NCI-H524 treated with DMSO at 0.1 percent for 48 hours (cell line): Measurements from ENCODE around the gene BTRC.

Source experiments
- DNase-seq: peaks from one replicate; lab custom pipeline; 2025; lab: John Stamatoyannopoulos, UW

Gene BTRC

DNA sequence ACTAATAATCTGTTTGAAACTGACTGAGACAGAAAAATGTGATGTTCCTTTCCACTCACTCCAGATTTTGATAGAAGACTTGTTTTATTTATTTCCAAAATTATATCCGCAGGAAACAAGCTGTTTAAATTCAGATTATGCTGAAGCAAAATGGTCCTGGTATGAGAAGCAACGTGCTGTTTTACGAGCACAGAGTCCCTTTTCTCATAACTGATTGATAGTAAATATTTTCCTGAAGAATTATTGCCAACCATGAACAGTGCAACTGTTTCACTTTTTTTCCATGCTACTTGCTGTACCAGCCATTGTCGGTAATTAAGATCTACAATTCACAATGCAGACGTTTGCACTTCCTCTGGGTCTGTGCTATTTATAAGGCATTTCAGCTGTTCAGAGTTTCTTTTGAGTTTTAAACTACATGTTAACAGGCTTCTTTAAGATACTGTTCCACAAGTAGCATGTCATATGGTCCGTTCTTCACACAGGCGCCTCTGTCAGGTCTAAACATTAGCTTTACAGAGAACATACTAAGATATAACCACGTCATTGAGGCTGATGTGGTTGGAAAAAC, 130.3 kb downstream of the BTRC start:
- DNase-seq = no peak

DNA sequence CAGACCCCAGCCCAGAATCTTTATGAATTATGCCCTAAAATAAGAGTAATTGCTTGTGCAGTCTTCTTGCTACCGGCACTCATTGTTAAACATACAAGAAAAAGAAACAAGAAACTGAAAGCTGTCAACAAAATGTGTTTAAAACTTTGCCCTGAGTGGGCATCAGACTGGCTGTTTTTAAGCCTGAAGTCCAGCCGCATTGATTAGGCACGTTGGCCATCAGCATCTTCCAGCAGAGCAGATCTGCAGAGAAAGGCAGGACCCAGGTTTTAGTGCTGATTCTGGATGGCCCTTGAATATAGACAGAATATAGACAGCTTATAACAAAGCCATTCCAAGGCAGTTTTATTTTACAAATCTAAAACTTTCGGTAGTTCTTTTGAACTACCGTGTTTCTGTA, 131.2 kb downstream of the BTRC start:
- no peak for DNase-seq

DNA sequence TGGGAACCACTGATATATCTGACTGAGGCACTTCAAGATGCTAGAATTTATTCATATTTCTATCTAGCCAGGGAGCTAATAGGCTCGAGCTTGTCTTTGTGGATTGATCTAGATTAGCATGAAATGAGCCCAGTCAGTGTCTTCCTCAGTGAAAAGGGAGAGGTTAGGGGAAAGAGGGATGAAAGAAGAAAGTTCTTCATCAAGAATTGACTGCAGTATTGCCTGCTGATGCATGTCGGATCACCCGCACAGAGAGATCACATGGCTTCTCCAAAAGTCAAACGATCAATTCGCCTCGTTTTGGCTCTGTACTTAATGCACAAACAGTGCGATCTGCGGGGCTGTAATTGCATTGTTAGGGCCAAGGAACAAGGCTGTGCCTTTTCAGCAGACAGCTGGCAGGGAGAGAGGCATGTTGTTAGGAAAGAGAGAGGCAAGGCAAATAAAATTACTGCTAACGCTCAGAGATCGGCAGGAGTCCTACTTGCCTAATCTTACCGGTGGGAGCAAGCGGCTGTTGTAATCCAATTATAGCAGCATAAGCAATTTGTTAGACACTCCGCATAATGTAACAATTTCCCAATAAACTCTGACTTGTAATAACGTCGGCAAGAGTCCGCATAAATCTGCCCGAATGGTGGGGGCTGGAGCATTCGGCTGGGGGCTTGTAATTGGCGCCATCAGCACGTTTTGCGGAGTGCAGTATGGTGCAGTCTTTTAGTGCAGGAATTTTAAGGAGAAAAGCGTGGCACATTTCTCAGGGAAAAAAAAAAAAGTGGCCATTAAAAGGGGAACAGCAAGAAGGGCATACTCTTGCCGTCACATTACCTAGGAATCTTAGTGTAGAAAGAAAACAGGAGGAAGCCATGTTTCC, 132.0 kb downstream of the BTRC start:
- peak; percentile 54 for DNase-seq

- DNase-seq = no peak
These were observed 133.4 kb downstream of the BTRC start for GRCh38 chr10:101487399-101487798.

GRCh38 chr10:101489355-101489754, 135.4 kb downstream of the BTRC start:
- no peak for DNase-seq

- DNase-seq = no peak
These were observed 136.1 kb downstream of the BTRC start for GRCh38 chr10:101490026-101490425.

- DNase-seq = no peak
These were observed 138.2 kb downstream of the BTRC start for GRCh38 chr10:101492205-101492604.

- no peak for DNase-seq
These were observed 138.8 kb downstream of the BTRC start for GRCh38 chr10:101492814-101493213.

GRCh38 chr10:101493249-101493648, 139.3 kb downstream of the BTRC start:
- DNase-seq = no peak

- DNase-seq = no peak
These were observed 139.9 kb downstream of the BTRC start for GRCh38 chr10:101493782-101494281.

GRCh38 chr10:101494650-101495049, 140.7 kb downstream of the BTRC start:
- no peak for DNase-seq

GRCh38 chr10:101495324-101495925, 141.5 kb downstream of the BTRC start:
- DNase-seq = peak; percentile 7

- no peak for DNase-seq
These were observed 150.5 kb downstream of the BTRC start for GRCh38 chr10:101504438-101504837.

DNA sequence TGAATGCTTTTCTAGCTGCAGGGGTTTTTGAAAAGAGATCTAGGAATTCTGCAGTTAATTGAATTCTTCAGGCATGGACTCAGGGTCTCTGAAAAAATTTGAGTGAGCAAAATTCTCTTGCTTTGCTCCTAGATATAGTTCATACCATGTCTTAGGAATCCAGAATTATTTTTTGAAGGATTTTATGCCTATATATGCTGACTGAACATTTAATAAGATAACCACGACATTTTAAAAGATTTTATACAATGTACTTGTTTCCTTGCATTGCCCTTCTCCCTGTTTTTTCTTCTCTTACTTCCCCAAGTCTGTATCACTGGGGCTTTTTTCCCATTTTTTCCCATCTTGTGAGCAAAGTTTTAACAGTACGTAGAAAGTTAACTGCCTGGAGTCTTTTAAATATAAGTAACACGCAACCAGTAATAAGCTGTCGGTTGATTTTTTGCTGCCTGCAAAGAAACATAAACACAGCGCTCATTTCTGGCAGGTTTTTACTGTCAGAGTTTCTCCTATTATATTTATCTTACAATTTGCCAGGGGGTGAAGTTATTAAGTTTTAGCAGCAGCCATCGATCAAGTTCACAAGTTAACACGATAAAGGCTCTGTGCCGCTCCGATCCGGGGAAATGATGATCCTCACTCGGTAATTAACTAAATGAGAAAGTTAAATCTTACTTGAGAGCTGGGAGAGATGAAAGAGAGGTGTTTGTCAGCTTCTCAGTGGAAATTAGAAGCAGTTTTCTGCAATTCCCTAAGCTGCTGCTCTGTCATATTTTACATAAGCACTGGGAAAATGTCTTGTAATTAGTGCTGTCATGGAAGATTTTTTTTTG, 153.1 kb downstream of the BTRC start:
- no peak for DNase-seq

GRCh38 chr10:101507828-101508227, 153.9 kb downstream of the BTRC start:
- DNase-seq = no peak

DNA sequence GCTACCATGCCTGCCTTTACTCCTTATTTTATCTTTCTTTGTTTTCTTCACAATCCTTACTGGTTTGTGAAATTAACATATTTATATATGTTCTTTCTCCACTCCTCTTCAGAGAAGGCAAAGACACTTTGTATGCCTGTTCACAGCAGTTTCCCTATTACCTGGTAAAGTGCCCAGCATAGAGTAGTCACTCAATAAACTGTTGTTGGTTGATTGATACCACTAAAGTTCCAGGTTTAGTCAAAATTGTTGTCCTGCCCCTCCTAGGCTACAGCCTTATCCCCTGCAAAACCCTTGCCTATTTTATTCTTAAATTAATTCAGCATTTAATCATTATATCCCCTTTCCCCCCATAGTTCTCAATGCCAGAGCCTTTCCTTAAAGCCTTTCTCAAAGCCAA, 158.0 kb downstream of the BTRC start:
- no peak for DNase-seq

DNA sequence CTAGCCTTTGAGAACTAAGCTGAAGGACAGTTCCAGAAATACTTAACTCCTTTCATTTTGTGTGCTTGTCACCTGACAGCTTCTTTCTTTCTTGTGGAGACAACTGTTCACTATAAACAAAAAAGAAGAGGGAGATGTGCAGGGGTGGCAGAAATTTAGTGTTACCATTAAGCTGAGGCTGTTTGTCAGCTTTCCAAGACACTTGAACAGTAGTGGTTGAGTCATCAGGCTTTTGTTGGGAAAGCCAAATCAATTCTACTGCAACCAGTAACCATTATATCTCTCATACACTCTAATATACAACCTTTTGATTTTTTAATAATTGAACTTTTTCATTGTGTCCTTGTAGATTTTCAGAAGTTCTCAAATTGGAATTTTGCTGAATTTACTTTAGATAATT, 158.8 kb downstream of the BTRC start:
- no peak for DNase-seq

DNA sequence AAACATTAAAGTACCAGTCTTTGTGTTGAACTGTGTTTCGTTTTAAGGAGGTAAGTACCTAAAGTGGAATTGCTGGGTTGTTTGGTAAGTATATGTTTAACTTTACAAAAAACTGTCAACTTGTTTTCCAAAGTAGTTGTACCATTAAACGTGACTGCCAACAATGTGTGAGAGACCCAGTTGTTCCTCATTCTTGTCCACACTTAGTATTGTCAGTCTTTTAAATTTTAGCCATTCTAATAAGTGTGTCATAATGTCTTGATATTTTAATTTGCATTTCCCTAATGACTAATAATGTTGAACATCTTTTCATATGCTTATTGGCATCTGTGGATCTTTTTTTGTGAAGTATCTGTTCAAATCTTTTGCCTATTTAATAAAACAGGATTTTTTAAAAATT, 159.8 kb downstream of the BTRC start:
- DNase-seq = no peak

- no peak for DNase-seq
These were observed 171.9 kb downstream of the BTRC start for GRCh38 chr10:101525848-101526247.

DNA sequence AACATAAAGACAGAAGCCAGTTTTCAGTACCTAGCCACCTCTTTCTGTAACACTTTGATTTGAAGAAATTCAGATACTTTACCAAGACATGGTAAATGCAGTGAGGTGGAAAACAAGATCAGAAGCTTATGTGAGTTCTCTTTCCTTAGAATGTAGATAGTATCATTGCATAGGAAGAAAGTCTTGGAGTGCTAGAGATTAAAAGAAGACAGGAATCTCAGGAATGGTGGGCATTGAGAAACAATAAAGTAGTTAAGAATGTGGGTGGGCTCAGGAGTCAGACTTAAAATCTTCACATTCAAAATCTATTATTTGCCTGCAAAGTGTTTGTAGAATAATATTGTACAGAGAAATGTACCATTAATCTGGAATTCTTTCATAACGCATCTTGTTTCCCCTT, 175.2 kb downstream of the BTRC start:
- DNase-seq = no peak

DNA sequence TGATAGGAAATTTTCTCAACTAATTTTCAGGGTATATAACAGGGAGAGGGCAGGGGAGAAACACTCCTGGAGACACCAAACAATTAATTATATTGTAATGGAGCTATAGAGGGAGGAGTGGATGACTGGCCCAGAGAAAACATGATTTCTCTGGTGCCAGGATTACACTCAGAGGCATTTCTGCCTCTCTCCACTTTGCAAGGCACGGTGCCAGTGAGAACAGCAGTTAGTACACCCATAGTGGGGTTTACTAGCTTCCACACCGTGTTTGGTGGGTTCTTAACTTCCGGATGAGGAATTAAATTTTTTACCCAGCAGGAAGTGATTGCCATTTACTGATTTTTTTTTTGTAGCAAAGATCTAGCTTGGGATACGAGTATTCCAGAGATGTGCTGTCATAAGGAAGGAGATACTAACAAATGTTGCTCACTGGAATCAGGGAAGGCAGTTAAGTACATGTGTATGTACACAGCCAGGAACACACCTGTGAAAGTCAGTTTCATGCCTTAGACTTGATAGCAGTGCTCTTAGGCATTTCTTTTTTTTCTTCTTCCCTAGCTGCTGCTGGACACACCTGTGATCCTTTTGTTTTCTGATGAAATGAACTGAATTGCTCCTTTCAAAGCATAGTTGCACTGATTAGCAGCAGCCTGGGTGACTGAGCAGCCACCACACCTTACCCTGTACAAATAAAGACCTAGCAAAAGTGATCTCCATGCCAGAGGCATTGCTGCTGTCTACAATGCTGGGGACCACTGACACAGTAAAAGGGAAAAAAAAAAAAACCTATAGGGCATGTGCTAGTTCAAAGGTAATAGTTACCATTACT, 176.0 kb downstream of the BTRC start:
- no peak for DNase-seq
